Transverse colon (tissue), 4 donors: ENCODE measurements around the gene KIF25.

ENCODE experiments used
- EP300 ChIP-seq: sonication (generic); formaldehyde crosslinking; IDR thresholded peaks from one replicate; pipeline ENCODE4 v1.6.1; 2017; ENCODE audit warnings: antibody characterized with exemption, low read depth
- POLR2A ChIP-seq: fragments of 450-650 bp; IDR thresholded peaks from one replicate; pipeline ENCODE4 v1.6.1; 2016; ENCODE audit warnings: antibody characterized with exemption, mild to moderate bottlenecking, moderate library complexity
- POLR2AphosphoS5 ChIP-seq, 3 donors: sonication (generic); formaldehyde crosslinking; IDR thresholded peaks; one replicate each; pipeline ENCODE4 v1.6.1; 2016; ENCODE audit warnings: antibody characterized with exemption in 3 of 3
- TF ChIP-seq, protein P1 (sequence below), 5 experiments: fragments of 200-600 bp in 3 of 5; fragments of 450-650 bp in 2 of 5; sonication (generic) in 3 of 5; IDR thresholded peaks; 1 replicate in 2 of 5; 2 replicates in 3 of 5; pipeline ENCODE4 v1.5.1; 2016 to 2017; ENCODE audit warnings: antibody characterized with exemption in 5 of 5, inconsistent platforms in 3 of 5, mild to moderate bottlenecking in 2 of 5, moderate library complexity in 1 of 5

DNA sequence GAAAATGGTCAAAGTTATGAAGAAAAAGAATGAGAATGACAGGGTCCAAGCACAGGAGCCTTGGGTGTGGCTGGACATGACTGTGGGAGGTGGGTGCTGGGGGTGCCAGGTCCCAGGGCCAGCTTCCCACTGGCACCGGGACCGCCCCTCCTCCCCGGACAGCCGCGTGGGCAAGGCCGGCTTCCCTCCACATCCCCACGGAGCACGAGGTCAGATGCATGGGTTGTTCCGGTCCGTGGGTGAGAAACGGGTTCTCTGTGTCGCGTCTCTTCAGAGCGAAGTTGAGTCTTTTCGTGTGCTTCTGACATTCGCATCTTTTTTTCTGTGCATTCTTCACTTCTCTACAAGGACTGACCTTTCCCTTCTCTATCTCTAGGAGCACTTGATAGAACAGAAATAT lies 30.1 kb downstream of the KIF25 start:
- TF ChIP-seq, protein P1, sequence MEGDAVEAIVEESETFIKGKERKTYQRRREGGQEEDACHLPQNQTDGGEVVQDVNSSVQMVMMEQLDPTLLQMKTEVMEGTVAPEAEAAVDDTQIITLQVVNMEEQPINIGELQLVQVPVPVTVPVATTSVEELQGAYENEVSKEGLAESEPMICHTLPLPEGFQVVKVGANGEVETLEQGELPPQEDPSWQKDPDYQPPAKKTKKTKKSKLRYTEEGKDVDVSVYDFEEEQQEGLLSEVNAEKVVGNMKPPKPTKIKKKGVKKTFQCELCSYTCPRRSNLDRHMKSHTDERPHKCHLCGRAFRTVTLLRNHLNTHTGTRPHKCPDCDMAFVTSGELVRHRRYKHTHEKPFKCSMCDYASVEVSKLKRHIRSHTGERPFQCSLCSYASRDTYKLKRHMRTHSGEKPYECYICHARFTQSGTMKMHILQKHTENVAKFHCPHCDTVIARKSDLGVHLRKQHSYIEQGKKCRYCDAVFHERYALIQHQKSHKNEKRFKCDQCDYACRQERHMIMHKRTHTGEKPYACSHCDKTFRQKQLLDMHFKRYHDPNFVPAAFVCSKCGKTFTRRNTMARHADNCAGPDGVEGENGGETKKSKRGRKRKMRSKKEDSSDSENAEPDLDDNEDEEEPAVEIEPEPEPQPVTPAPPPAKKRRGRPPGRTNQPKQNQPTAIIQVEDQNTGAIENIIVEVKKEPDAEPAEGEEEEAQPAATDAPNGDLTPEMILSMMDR (IDR thresholded peaks at IDR 0.05) = no peak
- no peak for TF ChIP-seq EP300
- TF ChIP-seq POLR2A = no peak
- no peak for TF ChIP-seq POLR2AphosphoS5 (IDR thresholded peaks at IDR 0.05)
